Chondrocyte (in vitro differentiated cells): ENCODE results near the gene RRM2. TPM values are rescaled to one million over a fixed set of nuclear protein-coding genes. Genes with fewer than 3 reads are reported as not detected.

Source experiments
- DNase-seq: peaks from one replicate; pipeline ENCODE4 v3.0.0; 2021; ENCODE audit warnings: mixed read lengths, low spot score
- H3K27ac Mint-ChIP-seq: one replicate; pipeline ENCODE4 v1.8.0; 2021; ENCODE audit warnings: mild to moderate bottlenecking, moderate library complexity, mixed read lengths; ENCODE audit not compliant: unreplicated experiment
- H3K27me3 Mint-ChIP-seq: 2 replicates; pipeline ENCODE4 v1.8.0; 2021; ENCODE audit warnings: low read depth, mixed read lengths
- H3K36me3 Mint-ChIP-seq: 2 replicates; pipeline ENCODE4 v1.8.0; 2021; ENCODE audit warnings: low read depth, mixed read lengths
- H3K4me1 Mint-ChIP-seq: 2 replicates; pipeline ENCODE4 v1.8.0; 2021; ENCODE audit warnings: low read depth, mild to moderate bottlenecking, mixed read lengths
- H3K4me3 Mint-ChIP-seq: one replicate; pipeline ENCODE4 v1.8.0; 2021; ENCODE audit warnings: mild to moderate bottlenecking, moderate library complexity, mixed read lengths; ENCODE audit not compliant: unreplicated experiment
- H3K9me3 Mint-ChIP-seq: 2 replicates; pipeline ENCODE4 v1.8.0; 2021; ENCODE audit warnings: low read depth, mixed read lengths
- CTCF ChIP-seq: fragments of 200-600 bp; sonication (generic); IDR thresholded peaks from 2 replicates; pipeline ENCODE4 v1.5.0; 2021; ENCODE audit warnings: antibody characterized with exemption, mild to moderate bottlenecking, moderate library complexity
- total RNA-seq: library from RNA; stranded (reverse); gene quantifications from 3 replicates; pipeline ENCODE4 v1.2.1, GENCODE V29; 2021

RRM2 gene
- total RNA-seq, 1 donor from 2014 or later: 25.7 TPM

- H3K9me3 Mint-ChIP-seq: no peaks in the 10 kb centered on the region
- H3K4me3 Mint-ChIP-seq: no peak overlapping the region
- H3K36me3 Mint-ChIP-seq: peaks cover 2% of the 10 kb centered on the region
- no peaks in the 10 kb centered on the region for H3K4me1 Mint-ChIP-seq
- no peak overlapping the region for H3K27ac Mint-ChIP-seq
- DNase-seq: no peak
- H3K27me3 Mint-ChIP-seq: no peaks in the 10 kb centered on the region
- no peak for TF ChIP-seq CTCF
These were observed 13.0 kb downstream of the RRM2 start for GRCh38 chr2:10135296-10136089.

GRCh38 chr2:10136101-10136934 is 13.8 kb downstream of the RRM2 start:
- TF ChIP-seq CTCF: no peak
- H3K9me3 Mint-ChIP-seq: no peaks in the 10 kb centered on the region
- no peak overlapping the region for H3K4me3 Mint-ChIP-seq
- H3K27me3 Mint-ChIP-seq: no peaks in the 10 kb centered on the region
- no peak for DNase-seq
- H3K4me1 Mint-ChIP-seq: no peaks in the 10 kb centered on the region
- no peak overlapping the region for H3K27ac Mint-ChIP-seq
- H3K36me3 Mint-ChIP-seq: peaks cover 2% of the 10 kb centered on the region

DNA sequence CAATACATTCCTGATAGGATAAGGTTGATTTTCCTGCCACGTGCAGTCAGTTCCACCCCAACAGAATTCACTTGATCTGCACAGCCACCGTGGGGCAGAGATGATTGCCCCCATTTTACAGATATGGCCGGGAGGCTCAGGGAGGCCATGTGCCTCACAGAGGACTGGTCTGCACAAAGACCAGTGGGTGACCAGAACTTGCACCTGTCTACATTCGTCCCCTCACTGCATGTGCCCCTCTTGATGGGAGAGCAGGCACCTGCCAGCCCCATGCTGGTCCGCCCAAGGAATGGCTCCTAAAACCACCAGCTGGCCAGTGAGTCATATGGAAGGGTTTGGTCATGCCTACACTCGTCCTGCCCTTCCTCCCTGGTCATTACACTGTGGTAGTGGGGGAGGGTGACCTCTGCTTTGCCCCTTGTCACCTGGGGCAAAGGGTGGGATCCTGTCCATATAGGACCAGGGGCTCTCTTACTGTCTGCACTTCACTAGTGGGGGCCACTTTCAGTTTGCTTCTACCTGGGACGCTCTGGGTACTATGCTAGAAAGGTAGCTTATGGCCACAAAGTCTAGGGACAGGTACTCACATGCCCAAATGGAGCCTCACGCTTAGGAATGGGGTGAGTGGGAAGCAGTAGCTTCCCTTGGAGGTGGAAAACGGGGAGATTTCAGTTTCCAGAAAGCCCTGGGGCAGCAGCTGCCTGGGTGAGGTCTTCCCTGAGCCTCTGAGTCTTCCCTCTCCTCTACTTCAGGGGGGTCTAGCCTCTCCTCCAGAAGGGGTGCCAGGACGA is 14.7 kb downstream of the RRM2 start:
- Mint-ChIP-seq H3K9me3 (no peaks in the 10 kb centered on the region), H3K36me3 (peaks cover 2% of the 10 kb centered on the region), H3K4me1 (no peaks in the 10 kb centered on the region), H3K27ac (no peak overlapping the region), H3K27me3 (no peaks in the 10 kb centered on the region), H3K4me3 (no peak overlapping the region)
- DNase-seq: no peak
- TF ChIP-seq CTCF: no peak

- no peak for DNase-seq
- Mint-ChIP-seq H3K9me3 (no peaks in the 10 kb centered on the region), H3K27me3 (no peaks in the 10 kb centered on the region), H3K27ac (no peak overlapping the region), H3K36me3 (no peaks in the 10 kb centered on the region), H3K4me1 (no peaks in the 10 kb centered on the region), H3K4me3 (no peak overlapping the region)
- no peak for TF ChIP-seq CTCF
These were observed 17.0 kb downstream of the RRM2 start for GRCh38 chr2:10139536-10139935.
